Activated CD8-positive, alpha-beta T cell treated with anti-CD3 and anti-CD28 coated beads, Interleukin-2, amount 10 ng/mL, durations not matched to agents 7 days and 5 days (primary cell): ENCODE measurements around the gene S100A16. TPM values are rescaled to one million over a fixed set of nuclear protein-coding genes. Genes with fewer than 3 reads are reported as not detected.

Source experiments
- ATAC-seq: fragments of 150-1000 bp; cut with Tn5 transposase; one replicate; pipeline ENCODE4 v1.10.0; 2021; ENCODE audit warnings: moderate library complexity
- CTCF ChIA-PET: fragments of 350-600 bp; sonication (Branson Sonifier 250); formaldehyde crosslinking; loops from one replicate; lab custom pipeline; 2021; ENCODE audit warnings: antibody characterized with exemption; lab: Charles Lee
- POLR2A ChIA-PET: fragments of 350-600 bp; sonication (Branson Sonifier 250); formaldehyde crosslinking; loops from one replicate; lab custom pipeline; 2021; ENCODE audit warnings: antibody characterized with exemption; lab: Charles Lee
- DNase-seq: peaks from one replicate; pipeline ENCODE4 v3.0.0-alpha.2; 2020
- H3K27ac Mint-ChIP-seq: one replicate; pipeline ENCODE4 v1.8.0; 2021; ENCODE audit warnings: mild to moderate bottlenecking, mixed read lengths
- H3K27me3 Mint-ChIP-seq: one replicate; pipeline ENCODE4 v1.8.0; 2021; ENCODE audit warnings: low read depth, mixed read lengths
- H3K36me3 Mint-ChIP-seq: one replicate; pipeline ENCODE4 v1.8.0; 2021; ENCODE audit warnings: low read depth, mixed read lengths
- H3K4me1 Mint-ChIP-seq: one replicate; pipeline ENCODE4 v1.8.0; 2021; ENCODE audit warnings: low read depth, mixed read lengths
- H3K4me3 Mint-ChIP-seq: one replicate; pipeline ENCODE4 v1.8.0; 2021; ENCODE audit warnings: mild to moderate bottlenecking, mixed read lengths
- H3K9me3 Mint-ChIP-seq: one replicate; pipeline ENCODE4 v1.8.0; 2022; ENCODE audit warnings: mixed read lengths; ENCODE audit not compliant: insufficient read depth
- total RNA-seq, 2 experiments: library from RNA; stranded (reverse); gene quantifications; one replicate each; pipeline ENCODE4 v1.2.3, GENCODE V29; 2021

The S100A16 gene
- total RNA-seq, 2 experiments from 2014 or later: not detected

DNA sequence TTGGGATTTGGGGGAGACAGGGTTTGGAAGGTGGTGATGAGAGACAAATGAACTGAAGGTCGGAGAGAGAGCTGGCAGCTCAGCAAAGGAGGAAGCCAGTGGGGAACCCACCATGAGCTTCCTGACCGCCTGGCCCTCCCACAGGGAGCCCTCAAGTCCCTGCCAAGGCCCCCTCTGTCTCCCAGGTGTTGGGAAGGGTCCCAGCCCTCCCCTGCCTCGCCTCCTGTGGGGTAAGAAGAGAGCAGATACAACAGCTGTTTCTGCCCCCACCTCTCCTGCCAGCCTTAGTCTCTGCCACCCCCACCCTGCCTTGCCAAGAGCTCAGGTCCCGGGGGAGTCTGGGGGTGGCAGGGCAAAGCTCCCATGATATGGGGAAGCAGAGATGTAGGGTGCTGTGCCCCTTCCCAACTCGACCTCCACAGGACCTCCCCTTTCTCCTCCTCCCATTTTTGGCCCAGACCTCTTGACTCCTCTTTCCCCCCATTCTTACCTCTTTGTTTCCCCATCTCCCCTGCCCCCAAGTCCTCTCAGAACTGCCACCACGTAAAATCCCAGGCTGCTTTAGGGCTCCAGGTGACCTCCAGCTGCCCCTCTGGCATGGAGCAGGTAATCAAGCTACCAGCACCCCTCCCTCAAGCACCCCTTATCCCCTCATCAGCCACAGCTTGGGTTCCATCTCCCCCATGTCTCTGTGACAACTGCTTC is 15.9 kb upstream of the S100A16 start:
- ATAC-seq (no peak), DNase-seq (no peak)
- H3K4me1 Mint-ChIP-seq: peaks cover 30% of the 10 kb centered on the region
- no peak overlapping the region for H3K4me3 Mint-ChIP-seq
- CTCF ChIA-PET: interaction anchor here (1.9 to 6.9 kb wide), 5 partner anchors 10 to 118 kb away, joined by 5 to 51 read pairs (median 16); no protein-coding TSS in a partner anchor
- H3K36me3 Mint-ChIP-seq: peaks cover 9% of the 10 kb centered on the region
- POLR2A ChIA-PET: interaction anchor here (0.9 kb wide), 2 partner anchors 13 to 30 kb away, joined by 3 to 4 read pairs; partner anchors contain the start of gene S100A14
- no peaks in the 10 kb centered on the region for H3K9me3 Mint-ChIP-seq
- H3K27me3 Mint-ChIP-seq: no peaks in the 10 kb centered on the region
- H3K27ac Mint-ChIP-seq: peak overlapping the region; percentile 9

DNA sequence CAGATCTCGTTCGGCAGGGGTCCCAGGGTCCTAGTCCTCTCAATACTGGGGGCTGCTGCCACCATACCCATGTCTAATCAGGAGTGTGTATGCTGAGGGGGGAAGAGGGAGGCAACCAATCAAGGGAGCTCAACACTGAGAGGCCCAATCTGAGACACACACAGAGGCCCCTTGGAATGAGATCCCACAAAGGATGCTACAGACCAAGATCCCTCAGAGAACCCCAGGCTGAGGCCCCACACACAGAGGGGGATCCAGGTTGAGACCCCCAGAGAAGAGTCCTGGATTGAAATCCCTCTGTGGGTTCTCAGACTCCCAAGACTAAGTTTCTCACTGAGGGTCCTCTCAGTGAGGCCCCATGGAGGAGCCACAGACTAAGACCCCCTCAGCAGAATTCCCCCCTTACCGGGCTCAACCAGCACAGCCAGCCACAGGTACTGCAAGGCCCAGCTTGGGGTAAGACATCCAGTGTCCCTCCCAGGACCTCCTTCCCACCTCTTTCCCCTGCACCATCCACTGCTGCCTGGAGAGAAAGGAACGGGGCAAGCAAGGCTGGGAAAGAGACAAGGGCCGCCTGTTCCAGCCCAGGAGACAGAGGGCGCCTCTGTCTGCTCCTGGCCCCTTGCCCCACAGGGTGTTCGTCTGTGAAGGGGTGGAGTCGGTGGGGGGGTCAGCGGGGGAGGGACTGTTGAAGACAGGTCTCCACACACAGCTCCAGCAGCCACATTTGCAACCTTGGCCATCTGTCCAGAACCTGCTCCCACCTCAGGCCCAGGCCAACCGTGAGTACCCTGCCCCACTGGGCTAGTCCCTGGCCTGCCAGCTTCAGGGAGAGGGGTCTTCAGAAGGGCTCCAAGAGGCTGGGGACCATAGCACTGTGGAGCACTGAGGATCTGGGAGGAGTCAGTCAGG is 15.0 kb upstream of the S100A16 start, which contains the start of gene S100A1:
Gene S100A1, plus strand, starts transcription at position 720 of the 912 bp plus-strand sequence. CDS start 2,088 bp downstream, outside the sequence.
- DNase-seq: no peak
- Mint-ChIP-seq H3K4me1 (peaks cover 22% of the 10 kb centered on the region), H3K27me3 (no peaks in the 10 kb centered on the region), H3K4me3 (no peak within 1 kb of the TSS), H3K36me3 (peaks cover 4% of the 10 kb centered on the region), H3K27ac (peak within 1 kb of the TSS; percentile 9), H3K9me3 (no peaks in the 10 kb centered on the region)
- no peak for ATAC-seq
- POLR2A ChIA-PET: interaction anchor here (0.9 to 1.1 kb wide), 3 partner anchors 12 to 32 kb away, joined by 3 to 4 read pairs (median 3); partner anchors contain the start of gene S100A14
- CTCF ChIA-PET: interaction anchor here (0.9 to 6.9 kb wide), 12 partner anchors 10 to 358 kb away, joined by 3 to 51 read pairs (median 5); partner anchors contain the start of genes RAB13, S100A14, S100A16 and S100A4

DNA sequence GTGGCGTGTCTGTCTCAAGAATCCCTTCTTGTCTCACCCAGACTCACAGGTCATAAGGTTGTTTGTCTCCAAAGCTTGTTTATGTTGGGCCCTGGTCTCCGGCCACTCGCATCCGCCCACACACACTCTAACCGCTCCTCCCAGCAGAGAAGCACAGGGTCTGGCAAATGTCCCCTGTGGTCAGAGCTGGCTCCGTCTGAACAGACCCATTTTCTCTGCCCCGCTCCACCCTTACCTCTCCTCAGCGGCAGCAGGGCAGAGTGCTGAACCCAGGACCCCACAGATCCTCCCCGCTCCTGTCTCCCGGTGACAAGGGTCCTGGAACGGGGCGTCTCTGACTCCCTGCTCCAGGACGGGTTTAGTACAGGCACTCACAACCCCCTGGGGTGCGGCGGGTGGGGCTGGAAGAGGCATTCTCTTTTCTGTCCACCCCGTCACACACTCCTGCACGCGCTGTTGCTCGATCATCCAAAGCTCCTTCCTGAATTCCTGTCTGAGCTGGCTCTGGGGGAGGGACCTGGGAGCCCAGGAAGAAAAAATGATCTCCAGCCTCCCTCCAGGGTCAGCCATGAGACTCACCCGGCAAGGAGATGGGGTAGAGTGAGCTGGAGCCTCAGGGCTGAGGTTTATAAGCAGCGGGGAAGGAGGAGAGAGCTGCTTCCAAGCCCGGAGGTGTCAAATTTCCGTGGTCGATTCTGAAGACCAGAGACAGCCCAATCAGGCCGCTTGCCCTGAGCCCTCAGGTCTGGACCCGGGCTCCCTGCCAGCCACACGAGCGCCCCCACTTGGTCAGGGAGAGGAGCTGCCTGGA is 14.2 kb upstream of the S100A16 start, which contains the start of gene S100A13:
Gene S100A13, minus strand, starts transcription at position 602 of the 811 bp plus-strand sequence. CDS start 1,033 bp downstream, outside the sequence.
- H3K4me1 Mint-ChIP-seq: peaks cover 18% of the 10 kb centered on the region
- H3K9me3 Mint-ChIP-seq: no peaks in the 10 kb centered on the region
- H3K27me3 Mint-ChIP-seq: no peaks in the 10 kb centered on the region
- ChIA-PET CTCF (interaction anchor here (0.9 to 6.9 kb wide), 12 partner anchors 9 to 359 kb away, joined by 3 to 51 read pairs (median 5); partner anchors contain the start of genes RAB13, S100A14, S100A16 and S100A4), POLR2A (interaction anchor here (0.6 to 1.1 kb wide), 2 partner anchors 24 to 31 kb away, joined by 3 read pairs; no protein-coding TSS in a partner anchor)
- ATAC-seq: no peak
- H3K36me3 Mint-ChIP-seq: no peaks in the 10 kb centered on the region
- H3K27ac Mint-ChIP-seq: no peak within 1 kb of the TSS
- DNase-seq: no peak
- H3K4me3 Mint-ChIP-seq: no peak within 1 kb of the TSS

DNA sequence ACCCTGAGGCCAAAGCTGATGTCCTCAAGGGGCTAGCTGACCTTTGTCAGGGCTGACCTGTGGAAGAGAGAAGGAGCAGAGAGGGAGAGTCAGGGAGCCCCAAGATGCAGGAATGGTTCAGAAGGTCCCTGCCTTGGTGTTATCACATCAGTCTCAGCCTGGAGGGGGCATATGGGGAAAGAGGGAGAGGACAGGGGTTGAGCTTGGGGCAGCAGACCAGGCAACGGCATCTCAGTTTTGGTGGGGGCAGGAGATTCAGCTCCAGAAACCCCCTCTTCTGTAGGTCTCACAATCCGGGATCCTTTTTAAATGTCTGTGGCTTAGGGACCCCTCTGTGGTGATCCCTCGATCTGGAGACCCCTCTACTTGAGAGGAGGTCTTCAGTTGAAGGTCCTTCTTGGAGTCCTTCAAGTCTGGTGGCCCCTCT is 13.6 kb upstream of the S100A16 start:
- Mint-ChIP-seq H3K27ac (no peak overlapping the region), H3K36me3 (no peaks in the 10 kb centered on the region), H3K27me3 (no peaks in the 10 kb centered on the region), H3K4me1 (peaks cover 13% of the 10 kb centered on the region), H3K9me3 (no peaks in the 10 kb centered on the region), H3K4me3 (no peak overlapping the region)
- ChIA-PET CTCF (interaction anchor here (1.1 to 6.9 kb wide), 7 partner anchors 8 to 116 kb away, joined by 4 to 51 read pairs (median 10); partner anchors contain the start of genes S100A14 and S100A16), POLR2A (no interaction called here)
- DNase-seq (no peak), ATAC-seq (no peak)

DNA sequence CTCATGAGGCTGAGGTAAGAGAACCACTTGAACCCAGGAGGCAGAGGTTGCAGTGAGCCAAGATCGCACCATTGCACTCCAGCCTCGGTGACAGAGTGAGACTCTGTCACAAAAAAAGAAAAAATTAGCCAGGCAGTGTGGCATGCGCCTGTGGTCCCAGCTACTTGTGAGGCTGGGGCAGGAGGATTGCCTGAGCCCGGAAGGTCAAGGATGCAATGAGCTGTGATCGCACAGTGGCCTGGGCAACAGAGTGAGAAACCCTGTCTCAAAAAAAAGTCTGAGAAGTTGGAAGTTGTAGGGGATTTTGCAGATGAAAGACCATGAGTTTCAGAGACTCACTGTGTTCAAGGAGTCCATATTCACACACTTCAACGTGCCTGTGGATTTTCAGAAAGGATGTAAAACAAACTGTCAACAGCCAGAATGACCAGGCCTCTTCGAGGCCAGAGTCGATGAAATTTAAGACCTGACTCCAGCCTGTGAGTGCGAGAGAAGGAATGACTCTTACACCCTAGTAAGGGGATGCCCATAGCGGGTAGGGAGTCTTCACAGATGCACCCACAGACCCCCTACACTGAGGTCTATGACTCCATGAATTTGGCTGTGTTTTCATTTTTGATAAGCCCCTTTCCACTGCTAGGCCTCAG is 12.2 kb upstream of the S100A16 start:
- Mint-ChIP-seq H3K4me3 (no peak overlapping the region), H3K4me1 (peaks cover 11% of the 10 kb centered on the region), H3K27ac (no peak overlapping the region), H3K9me3 (no peaks in the 10 kb centered on the region), H3K27me3 (no peaks in the 10 kb centered on the region), H3K36me3 (no peaks in the 10 kb centered on the region)
- CTCF ChIA-PET: interaction anchor here (3.9 kb wide), 1 partner anchor 114 kb away, joined by 16 read pairs; no protein-coding TSS in a partner anchor
- ATAC-seq (no peak), DNase-seq (no peak)
- POLR2A ChIA-PET: interaction anchor here (1.1 kb wide), 1 partner anchor 8 kb away, joined by 4 read pairs; no protein-coding TSS in a partner anchor

- Mint-ChIP-seq H3K27ac (no peak overlapping the region), H3K36me3 (no peaks in the 10 kb centered on the region), H3K4me1 (peaks cover 11% of the 10 kb centered on the region), H3K9me3 (no peaks in the 10 kb centered on the region), H3K27me3 (no peaks in the 10 kb centered on the region), H3K4me3 (no peak overlapping the region)
- CTCF ChIA-PET: interaction anchor here (1.3 to 2.8 kb wide), 3 partner anchors 11 to 113 kb away, joined by 3 to 15 read pairs (median 4); partner anchors contain the start of gene CHTOP
- POLR2A ChIA-PET: interaction anchor here (1.4 kb wide), 1 partner anchor 11 kb away, joined by 3 read pairs; no protein-coding TSS in a partner anchor
- ATAC-seq (no peak), DNase-seq (no peak)
These were observed 10.2 kb upstream of the S100A16 start for GRCh38 chr1:153623101-153623500.

DNA sequence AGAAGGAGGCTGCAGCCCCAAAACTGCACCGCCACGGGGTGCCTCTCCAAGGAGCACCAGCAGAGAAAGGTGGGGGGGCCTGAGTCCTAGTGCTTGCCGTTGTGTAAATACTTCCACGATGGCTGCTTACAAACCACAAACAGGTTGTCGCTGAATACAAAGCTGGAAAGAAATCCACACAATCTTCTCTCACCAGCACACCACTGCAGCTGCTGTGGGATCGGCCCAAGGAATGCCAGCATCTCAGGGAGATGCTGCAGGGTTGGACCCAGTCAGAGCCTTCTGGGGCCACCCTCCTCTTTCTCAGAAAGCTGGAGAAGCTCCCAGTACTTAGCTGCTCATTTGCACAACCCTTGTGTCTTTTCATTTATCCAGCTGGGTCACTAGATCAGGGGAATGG is 6.2 kb upstream of the S100A16 start:
- DNase-seq: no peak
- H3K9me3 Mint-ChIP-seq: no peaks in the 10 kb centered on the region
- ChIA-PET CTCF (interaction anchor here (0.9 to 10.2 kb wide), 8 partner anchors 10 to 367 kb away, joined by 3 to 120 read pairs (median 36); partner anchors contain the start of genes CHTOP, RAB13, S100A1 and S100A13), POLR2A (interaction anchor here (2.7 kb wide), 1 partner anchor 14 kb away, joined by 9 read pairs; the partner anchor contains the start of gene CHTOP)
- peaks cover 9% of the 10 kb centered on the region for H3K4me1 Mint-ChIP-seq
- no peak overlapping the region for H3K27ac Mint-ChIP-seq
- H3K36me3 Mint-ChIP-seq: no peaks in the 10 kb centered on the region
- H3K27me3 Mint-ChIP-seq: no peaks in the 10 kb centered on the region
- no peak overlapping the region for H3K4me3 Mint-ChIP-seq
- ATAC-seq: no peak

GRCh38 chr1:153617663-153618062 is 4.7 kb upstream of the S100A16 start:
- ChIA-PET CTCF (interaction anchor here (0.6 to 10.2 kb wide), 26 partner anchors 10 to 369 kb away, joined by 3 to 120 read pairs (median 4); partner anchors contain the start of genes CHTOP, RAB13, S100A1 and S100A13), POLR2A (interaction anchor here (2.7 kb wide), 1 partner anchor 16 kb away, joined by 9 read pairs; the partner anchor contains the start of gene CHTOP)
- H3K36me3 Mint-ChIP-seq: no peaks in the 10 kb centered on the region
- peaks cover 9% of the 10 kb centered on the region for H3K4me1 Mint-ChIP-seq
- H3K9me3 Mint-ChIP-seq: no peaks in the 10 kb centered on the region
- no peak overlapping the region for H3K4me3 Mint-ChIP-seq
- peak overlapping the region; percentile 30 for H3K27ac Mint-ChIP-seq
- DNase-seq: peak; percentile 86
- ATAC-seq: peak; percentile 98
- no peaks in the 10 kb centered on the region for H3K27me3 Mint-ChIP-seq

GRCh38 chr1:153616917-153617311 is 4.0 kb upstream of the S100A16 start:
- ChIA-PET POLR2A (interaction anchor here (0.7 kb wide), 1 partner anchor 8 kb away, joined by 4 read pairs; no protein-coding TSS in a partner anchor), CTCF (interaction anchor here (1.1 to 10.2 kb wide), 14 partner anchors 9 to 370 kb away, joined by 4 to 120 read pairs (median 6); partner anchors contain the start of genes CHTOP, RAB13, S100A1 and S100A13)
- Mint-ChIP-seq H3K4me3 (no peak overlapping the region), H3K36me3 (no peaks in the 10 kb centered on the region), H3K27ac (peak overlapping the region; percentile 26), H3K27me3 (no peaks in the 10 kb centered on the region), H3K9me3 (no peaks in the 10 kb centered on the region), H3K4me1 (peaks cover 9% of the 10 kb centered on the region)
- ATAC-seq (no peak), DNase-seq (no peak)
